Middle frontal gyrus (tissue), 1 donor: ENCODE data around the gene NLRC5.
"Not testable (repeated sequence)": the region's sequence is repeated elsewhere in the genome, so short reads cannot be mapped to it uniquely, and the experiment has no call there.

Experiments
- DNase-seq: peaks from one replicate; pipeline ENCODE4 v3.0.0-alpha.2; 2015; ENCODE audit warnings: low spot score; ENCODE audit errors: extremely low spot score

Gene NLRC5

DNA sequence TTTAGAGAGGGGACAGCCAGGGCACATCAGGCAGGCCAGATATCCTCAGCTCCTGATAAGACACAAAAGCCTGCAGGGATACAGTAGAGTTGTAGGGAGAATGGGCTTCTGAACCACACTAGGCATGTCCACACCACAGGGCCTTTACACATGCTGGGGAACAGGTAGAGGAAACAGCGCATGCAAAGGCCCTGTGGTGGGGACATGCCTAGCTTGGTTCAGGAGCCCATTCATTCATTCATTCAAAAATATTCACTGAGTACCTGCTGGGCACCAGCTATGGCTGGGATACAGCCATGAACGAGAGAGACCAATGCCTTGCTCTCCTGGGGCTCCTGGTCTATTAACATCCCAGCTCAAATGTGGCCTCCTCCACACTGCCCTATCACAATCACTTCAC is 107.4 kb downstream of the NLRC5 start:
- no peak for DNase-seq

DNA sequence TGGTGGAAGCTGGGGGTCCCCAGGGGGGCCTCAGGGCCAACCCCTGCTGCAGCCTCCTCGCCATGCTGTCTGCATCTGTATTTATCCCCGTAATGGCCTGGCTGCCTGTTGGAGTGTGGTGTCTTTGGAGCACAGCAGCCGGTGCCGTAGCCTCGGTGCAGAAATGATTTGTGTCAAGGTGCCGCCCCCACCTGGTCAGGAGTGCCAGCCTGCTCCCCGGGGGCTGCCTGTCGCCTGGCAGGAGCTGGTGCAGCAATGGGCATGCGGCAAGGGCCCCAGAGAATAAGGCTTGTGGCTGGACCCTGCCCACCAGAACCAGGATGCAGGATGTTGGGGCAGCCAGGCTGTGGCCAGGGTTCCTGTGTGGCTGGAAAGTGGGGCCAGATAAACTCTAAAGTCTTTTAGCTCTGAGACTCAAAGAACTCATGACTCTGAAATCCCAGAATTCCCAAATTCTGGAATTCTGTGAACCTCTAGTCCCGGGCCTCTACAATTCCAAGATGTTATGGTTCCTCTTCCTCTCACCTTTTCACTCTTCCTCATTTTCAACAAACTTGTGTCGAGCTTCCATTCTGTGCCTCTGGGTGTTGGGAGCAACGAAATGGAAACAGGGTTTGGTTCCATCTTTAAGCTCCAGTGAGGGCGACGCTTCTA is 109.0 kb downstream of the NLRC5 start:
- DNase-seq, result no peak

DNA sequence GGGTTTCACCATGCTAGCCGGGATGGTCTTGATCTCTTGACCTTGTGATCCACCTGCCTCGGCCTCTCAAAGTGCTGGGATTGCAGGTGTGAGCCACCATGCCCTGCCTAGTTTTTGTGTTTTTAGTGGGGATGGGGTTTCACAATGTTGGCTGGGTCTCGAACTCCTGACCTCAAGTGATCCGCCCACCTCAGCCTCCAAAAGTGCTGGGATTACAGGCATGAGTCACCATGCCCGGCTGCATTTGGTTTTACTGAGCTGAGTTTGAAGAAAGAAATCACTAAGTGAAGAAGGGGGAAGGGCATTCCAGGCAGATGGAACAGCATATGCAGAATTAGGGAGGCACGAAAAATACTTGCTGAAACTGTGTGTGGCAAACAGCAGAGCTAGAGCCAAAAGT is 110.6 kb downstream of the NLRC5 start:
- DNase-seq, result not testable (repeated sequence)

DNA sequence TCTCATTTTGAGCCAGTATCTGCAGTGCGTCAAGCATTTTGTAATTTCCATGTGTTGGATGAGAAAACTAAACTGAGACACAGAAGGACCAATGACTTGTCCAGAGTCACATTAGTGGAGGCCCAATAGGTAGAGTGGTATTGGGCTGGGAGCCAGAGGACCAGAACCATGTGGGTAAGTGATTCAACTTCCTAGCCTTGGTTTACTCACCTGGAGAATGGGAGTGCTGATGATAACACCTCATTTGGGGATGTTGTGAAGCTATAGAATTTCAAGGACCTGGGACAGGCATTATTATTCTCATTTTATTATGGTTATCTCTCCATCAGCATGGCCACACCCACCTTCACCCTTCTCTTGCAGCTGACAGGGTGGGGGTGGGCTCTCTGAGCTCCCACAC is 111.1 kb downstream of the NLRC5 start:
- DNase-seq, result no peak

DNA sequence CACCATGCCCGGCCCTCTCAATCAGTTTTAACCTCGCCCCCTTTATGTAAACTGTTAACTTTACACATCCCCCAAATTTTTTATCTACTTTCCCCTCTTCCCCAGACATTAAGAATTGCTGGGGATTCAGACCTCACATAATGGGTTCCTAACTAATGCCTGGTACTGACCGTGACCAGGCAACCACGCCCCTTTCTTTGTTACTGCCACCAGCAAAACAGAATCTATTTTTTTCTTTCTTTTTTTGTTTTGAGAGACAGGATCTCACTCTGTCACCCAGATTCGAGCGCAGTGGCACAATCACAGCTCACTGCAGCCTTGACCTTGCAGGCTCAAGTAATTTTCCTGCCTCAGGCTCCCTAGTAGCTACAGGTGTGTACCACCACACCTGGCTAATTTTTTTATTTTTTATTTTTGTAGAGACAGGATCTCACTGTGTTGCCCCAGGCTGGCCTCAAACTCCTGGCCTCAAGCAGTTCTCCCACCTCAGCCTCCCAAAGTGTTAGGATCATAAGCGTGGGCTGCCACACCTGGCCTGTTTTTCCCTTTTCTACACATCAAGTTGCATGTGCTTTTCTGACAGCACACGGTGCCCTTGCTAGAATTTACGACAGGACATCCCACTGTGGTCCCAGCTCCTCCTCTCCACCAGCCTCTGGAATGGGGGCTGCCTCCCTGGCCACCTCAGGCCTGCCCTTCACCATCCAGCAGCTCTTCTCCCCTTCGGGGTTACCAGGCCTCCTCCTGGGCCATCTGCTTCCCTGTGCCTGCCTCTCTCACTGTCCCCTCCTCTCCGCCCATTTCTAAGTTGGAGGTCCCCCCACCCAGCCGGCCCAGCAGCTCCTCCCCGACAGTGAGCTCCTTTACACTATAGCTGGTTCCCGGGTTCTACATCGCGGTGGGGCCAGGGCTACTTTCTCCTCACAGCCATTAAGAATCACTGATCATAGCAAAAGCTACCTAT is 113.8 kb downstream of the NLRC5 start:
- no peak for DNase-seq

DNA sequence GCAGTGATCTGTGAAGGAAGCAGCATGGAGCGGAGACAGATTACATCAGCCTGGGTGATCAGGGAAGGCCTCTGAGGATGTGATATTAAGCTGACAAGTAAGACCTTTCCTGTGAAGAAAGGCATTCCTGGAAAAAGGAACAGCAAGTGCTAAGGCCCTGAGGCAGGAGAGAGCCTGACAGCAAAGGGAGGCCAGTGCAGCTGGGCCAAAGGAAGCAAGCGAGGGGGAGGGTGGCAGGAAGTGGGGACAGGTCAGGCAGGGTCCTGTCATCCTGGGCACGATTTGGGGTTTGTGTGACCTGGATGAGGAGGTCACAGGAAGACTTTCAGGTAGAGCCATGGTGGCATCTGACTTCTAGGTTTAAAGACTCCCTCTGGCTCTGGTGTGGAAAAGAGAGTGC is 115.3 kb downstream of the NLRC5 start:
- no peak for DNase-seq

DNA sequence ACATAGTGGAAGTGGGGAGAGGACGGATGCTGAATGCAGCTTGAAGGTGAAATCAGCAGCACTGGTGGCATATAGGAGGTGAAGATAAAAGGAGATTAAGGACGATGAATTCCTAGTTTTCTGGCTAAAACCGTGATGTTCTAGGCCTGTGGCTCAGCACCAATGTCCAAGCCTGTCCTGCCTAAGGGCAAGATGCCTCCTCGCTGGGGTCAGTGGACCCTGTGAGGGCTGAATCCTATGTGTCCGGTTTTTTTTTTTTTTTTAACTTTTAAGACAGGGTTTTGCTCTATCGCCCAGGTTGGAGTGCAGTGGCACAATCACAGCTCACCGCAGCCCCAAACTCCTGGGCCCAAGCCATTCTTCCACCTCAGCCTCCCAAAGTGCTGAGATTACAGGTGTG is 115.8 kb downstream of the NLRC5 start:
- DNase-seq, result no peak

DNA sequence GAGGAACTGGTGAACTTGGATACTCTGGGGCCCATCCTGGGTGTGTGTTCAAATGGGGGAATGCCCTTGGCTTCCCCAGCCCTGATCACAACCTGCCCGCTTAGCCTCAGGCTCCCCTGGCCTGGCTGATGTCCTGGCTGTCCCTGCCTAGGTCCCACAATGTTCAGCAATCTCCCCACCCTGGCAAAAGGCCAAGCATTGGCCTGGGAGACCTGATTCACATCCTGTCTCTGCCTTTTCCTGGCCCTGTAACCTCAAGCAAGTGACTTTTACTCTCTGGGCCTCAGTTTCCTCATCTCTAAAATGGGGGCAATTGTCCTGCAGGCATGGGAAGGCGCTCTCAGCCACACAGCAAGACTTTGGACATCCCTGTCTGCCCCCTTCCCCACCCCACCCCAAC is 117.4 kb downstream of the NLRC5 start:
- DNase-seq, result no peak

DNA sequence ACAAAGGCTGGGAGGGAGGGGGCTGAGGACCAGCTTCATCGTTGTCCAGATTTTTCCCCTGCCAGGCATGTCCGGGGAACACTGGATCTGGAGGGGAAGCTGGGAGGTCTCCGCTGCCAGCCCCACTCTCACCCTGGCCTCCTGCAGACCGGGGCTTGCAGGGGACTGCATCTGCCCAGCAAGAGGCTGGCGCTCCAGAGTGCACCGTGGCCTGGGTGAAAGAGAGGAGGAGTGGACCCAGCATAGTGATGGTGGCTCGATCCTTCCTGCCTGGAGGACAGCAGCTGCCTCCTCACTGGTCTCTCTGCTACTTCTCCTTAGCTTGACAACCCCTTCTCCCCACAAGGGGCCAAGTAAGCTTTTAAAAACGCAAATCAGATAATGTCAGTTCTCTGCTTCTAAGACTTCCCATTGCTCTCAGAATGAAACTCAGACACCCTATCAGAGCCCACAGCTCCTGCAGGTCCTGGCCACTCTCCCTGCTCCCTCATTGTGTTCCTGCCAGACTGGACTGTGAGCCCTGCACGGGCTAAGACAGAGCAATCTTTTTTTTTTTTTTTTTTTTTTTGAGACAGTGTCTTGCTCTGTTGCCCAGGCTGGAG is 118.1 kb downstream of the NLRC5 start:
- DNase-seq, result no peak

DNA sequence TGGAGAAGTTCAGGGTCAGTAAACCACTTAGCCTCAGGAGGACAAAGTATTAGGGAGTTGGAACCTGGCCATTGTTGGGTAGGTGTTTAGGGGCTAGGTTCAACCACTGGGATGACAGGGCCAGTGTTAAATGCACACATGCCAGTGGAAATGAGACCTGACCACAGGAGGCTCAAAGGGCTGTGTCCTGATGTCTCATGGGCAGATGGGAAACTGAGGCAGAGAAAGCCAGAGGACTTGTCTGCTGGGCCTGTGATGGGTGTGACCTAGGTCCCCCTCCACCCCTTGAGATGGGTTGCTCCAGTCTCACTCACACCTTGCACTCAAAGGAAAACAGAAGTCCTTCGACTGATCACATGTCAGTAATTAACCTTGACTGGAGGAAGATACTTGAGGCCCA is 119.1 kb downstream of the NLRC5 start:
- DNase-seq, result no peak

DNA sequence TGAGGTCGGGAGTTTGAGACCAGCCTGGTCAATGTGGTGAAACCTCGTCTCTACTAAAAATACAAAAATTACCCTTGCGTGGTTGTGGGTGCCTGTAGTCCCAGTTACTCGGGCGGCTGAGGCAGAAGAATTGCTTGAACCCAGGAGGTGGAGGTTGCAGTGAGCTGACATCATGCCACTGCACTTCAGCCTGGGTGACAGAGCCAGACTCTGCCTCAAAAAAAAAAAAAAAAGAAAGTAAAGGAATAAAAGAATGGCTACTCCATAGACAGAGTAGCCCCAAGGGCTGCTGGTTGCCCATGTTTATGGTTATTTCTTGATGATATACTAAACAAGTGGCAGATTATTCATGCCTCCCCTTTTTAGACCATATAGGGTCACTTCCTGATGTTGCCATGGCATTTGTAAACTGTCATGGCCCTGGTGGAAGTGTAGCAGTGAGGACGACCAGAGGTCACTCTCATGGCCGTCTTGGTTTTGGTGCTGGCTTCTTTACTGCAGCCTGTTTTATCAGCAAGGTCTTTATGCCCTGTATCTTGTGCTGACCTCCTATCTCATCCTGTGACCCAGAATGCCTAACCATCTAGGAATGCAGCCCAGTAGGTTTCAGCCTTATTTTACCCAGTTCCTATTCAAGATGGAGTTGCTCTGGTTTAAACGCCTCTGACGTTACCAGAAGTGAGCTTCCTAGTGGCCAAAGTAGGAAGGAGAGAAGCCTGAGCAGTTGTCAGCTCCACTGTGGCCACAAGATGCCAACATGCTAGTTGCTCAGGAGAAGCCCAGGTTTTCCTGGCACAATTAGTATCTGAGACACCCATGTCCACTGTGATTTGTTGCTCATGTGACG is 120.1 kb downstream of the NLRC5 start:
- not testable (repeated sequence) for DNase-seq

DNA sequence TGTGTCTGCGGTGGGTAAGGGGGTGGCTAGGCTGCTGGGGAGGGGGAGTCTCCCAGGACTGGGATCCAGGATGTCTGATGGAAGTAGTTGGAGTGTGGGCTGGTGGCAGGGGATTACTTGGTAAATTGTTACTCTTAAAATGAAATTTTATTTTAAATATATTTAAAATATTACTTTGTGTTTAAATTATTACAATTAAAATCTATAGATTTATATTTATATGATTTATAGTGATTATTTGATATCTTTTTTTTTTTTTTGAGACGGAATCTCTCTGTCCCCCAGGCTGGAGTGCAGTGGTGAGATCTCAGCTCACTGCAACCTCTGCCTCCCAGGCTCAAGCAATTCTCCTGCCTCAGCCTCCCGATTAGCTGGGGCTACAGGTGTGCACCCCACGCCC is 121.6 kb downstream of the NLRC5 start:
- no peak for DNase-seq

DNA sequence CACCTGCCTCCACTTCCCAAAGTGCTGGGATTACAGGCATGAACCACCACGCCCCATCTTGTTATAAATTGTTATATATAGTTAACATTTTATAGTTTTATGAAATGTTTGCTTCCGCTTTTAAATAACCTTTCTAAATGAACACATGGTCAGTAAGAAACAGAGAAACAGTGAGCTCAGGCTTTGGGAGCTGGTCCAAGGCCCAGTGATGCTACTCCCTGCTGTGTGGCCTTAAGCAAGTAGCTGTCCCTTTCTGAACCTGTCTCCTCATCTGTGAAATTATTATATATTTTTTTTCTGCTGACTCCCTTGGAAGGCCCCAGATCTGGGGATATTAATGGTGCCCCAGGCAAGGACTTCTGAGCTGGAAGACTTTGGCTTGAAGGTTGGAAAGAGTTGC is 122.1 kb downstream of the NLRC5 start:
- DNase-seq, result no peak

DNA sequence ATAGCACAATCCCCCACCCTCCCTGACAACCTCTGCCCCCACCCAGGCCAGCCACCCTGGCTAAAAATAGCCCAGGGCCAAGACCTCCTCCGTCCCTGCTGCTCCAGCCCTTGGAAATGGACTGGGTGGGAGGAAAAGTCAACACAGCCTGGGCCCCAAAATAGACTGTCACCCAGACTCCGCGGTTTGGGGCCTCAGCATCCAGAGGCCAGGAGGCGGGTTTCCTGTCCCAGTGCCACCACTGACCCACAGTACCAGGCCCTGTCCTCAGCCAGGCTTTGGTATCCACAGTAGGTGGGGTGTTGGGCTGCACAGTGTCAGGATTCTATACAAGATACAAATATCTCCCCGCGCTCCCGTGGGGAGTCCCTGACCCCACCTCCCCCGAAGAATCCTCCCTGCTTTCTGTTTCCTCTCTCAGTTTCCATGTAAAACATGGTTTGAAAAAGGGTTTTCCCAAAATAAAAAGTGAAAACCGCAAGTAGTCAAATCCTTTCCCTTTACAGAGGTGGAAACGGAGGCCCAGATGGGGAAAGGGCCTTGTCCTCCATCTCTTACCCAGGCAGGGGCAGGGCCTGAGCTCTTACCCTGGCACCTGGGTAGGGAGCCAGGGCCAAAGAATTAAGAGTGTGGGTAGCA is 123.2 kb downstream of the NLRC5 start:
- no peak for DNase-seq

DNA sequence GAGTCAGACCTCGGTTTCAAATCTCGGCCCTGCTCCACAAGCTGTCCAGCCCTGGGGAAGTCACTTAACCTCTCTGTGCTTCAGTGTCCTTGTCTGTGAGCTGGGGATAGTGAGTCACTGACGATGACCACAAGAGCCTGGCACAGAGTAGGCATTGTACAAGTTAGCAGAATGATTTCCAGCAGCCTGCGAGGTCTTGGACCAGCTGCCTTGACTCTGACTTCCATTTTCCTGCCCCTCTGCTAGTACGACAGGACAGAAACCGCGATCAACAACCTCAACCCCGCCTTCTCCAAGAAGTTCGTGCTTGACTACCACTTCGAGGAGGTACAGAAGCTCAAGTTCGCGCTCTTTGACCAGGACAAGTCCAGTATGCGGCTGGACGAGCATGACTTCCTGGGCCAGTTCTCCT is 123.7 kb downstream of the NLRC5 start:
- DNase-seq, result no peak

DNA sequence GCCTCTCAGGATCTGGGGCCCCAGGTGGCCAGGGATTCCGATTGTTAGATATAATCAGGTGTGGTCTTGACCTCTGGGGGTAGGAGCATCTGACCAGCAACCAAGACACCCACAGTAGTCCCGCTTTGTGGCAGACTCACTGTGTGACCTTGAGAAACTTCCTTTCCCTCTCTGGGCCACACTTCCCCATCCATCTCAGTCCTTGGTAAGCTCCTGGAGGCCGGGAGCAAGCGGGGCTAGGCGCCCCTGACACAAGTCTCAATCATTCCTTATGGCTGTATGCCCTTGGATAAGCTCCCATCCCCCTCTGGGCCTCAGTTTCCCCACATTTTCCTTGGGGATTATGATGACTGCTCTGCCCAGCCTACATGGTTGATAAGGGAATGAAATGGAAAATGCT is 124.3 kb downstream of the NLRC5 start:
- DNase-seq, result no peak

DNA sequence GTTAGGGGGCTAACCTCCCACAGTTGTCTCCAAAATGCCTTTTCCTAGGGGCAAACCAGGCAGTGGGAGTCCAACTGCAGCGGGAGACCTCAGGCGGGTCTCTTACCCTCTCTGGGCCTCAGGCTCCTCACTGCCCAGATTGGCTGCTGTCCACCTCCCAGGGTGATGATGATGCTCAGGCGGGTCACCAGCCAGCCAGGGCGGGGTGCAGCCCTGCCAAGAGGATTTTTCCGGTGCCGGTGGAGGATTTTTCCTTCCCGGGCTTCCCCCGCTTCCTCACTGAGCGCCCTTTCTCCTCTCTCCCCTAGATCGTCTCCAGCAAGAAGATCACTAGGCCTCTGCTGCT is 125.8 kb downstream of the NLRC5 start:
- DNase-seq, result no peak

DNA sequence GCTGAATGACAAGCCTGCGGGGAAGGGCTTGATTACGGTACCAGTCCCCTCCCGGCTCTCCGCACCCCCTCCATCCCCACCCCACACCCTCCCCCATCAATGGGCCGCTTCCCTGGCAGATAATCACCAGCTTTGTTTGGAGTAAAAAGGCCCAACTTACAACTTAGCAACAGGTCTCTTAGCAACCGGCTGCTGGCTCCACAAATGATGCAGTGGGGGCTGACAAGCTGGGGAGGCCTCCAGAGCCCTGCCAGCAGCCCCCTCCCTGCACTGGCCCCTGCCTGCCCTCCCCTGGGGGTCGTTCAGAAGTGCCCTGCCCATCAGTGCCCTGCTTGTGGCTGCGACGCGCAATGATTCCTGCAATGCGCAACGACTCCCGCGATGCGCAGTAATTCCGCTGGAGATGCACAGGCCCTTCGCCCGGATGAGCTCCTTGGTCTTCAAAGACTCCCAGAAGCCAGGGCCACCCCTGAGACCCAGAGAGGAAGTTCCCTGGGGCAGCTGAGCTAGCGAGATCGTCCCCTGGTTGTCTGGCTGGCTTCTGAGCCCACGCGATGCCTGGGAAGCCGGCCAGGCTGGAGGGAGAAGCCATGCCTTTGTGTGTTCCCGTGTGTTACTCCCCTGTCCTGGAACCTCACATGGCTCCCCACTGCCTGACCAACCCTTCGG is 126.3 kb downstream of the NLRC5 start:
- DNase-seq, result peak; percentile 87

DNA sequence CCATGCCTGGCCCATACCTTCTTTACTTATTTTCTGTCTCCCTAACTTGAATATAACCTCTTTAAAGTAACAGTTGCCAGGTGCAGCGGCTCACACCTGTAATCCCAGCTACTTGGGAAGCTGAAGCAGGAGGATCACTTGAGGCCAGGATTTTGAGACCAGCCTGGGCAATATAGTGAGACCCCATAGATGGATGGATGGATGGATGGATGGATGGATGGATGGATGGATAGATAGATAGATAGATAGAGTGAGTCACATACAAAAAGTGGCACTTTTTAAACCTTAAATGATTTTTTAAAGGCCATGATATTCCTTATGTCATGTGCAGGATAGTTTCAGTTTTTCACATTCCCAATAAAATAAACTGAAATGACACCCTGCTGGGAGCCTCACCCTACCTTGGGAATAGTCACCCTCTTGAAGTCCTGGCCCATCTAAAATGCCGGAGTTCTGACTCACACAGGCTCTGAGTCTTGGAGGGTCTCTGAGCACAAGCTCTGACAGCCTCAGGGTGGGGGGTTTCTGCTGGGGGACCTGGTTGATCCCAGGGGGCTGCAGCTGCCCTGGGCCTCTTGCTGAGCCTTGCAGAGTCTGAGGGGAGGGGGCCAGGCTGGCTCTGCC is 129.2 kb downstream of the NLRC5 start:
- no peak for DNase-seq
